IMR-90 (cell line): Measurements from ENCODE around the gene ZNF765. TPM values are rescaled to one million over a fixed set of nuclear protein-coding genes. Genes with fewer than 3 reads are reported as not detected.
A peak's percentile ranks its signal among the peaks of the same experiment; 100 is the strongest.

Experiments
- ATAC-seq: fragments of 200-7000 bp; cut with Tn5 transposase; 2 replicates; pipeline ENCODE4 v1.9.1; 2020; ENCODE audit warnings: low read depth, mild to moderate bottlenecking, moderate library complexity
- BruUV-seq: library from RNA; stranded (reverse); fragments of 400-500 nt; replicated peaks from 2 replicates; lab custom pipeline; 2021; lab: Mats Ljungman, UMichigan
- CTCF ChIA-PET: fragments of 300-600 bp; formaldehyde crosslinking; extraction: SDS; loops from one replicate; lab custom pipeline; 2021; ENCODE audit warnings: antibody characterized with exemption; lab: Yijun Ruan, JAX
- POLR2A ChIA-PET: fragments of 300-600 bp; sonication (Branson Sonifier 250); formaldehyde crosslinking; loops from one replicate; lab custom pipeline; 2022; ENCODE audit warnings: antibody characterized with exemption; ENCODE audit not compliant: unreplicated experiment; lab: Charles Lee
- DNase-seq: peaks from one replicate; pipeline ENCODE4 v3.0.0; 2013
- H2AFZ ChIP-seq: replicated peaks from 2 replicates; pipeline ENCODE3; 2013; ENCODE audit warnings: low read length, mild to moderate bottlenecking; ENCODE audit not compliant: poor library complexity
- H2AK5ac ChIP-seq: 2 replicates; pipeline ENCODE4 v1.6.1; 2013; ENCODE audit warnings: low read depth, low read length, inconsistent platforms
- H2AK9ac ChIP-seq: replicated peaks from 2 replicates; pipeline ENCODE3; 2013; ENCODE audit warnings: mild to moderate bottlenecking, low read depth, low read length, moderate library complexity; ENCODE audit not compliant: poor library complexity
- H2BK120ac ChIP-seq: 2 replicates; pipeline ENCODE4 v1.6.1; 2013; ENCODE audit warnings: low read depth, low read length, inconsistent platforms
- H2BK15ac ChIP-seq: 3 replicates; pipeline ENCODE4 v1.6.1; 2013; ENCODE audit warnings: low read depth, low read length, inconsistent platforms
- H2BK20ac ChIP-seq: 2 replicates; pipeline ENCODE4 v1.6.1; 2013; ENCODE audit warnings: low read depth, mild to moderate bottlenecking, inconsistent platforms, low read length, moderate library complexity
- H2BK5ac ChIP-seq: 2 replicates; pipeline ENCODE4 v1.6.1; 2013; ENCODE audit warnings: mild to moderate bottlenecking, low read depth, low read length, inconsistent platforms; ENCODE audit not compliant: poor library complexity, severe bottlenecking
- H3K14ac ChIP-seq: replicated peaks from 2 replicates; pipeline ENCODE4 v1.6.1; 2013; ENCODE audit warnings: low read depth, low read length, inconsistent platforms
- H3K18ac ChIP-seq: 2 replicates; pipeline ENCODE4 v1.6.1; 2013; ENCODE audit warnings: low read depth, low read length, control low read depth
- H3K23ac ChIP-seq: 2 replicates; pipeline ENCODE4 v1.6.1; 2013; ENCODE audit warnings: low read depth, low read length, inconsistent platforms
- H3K27ac ChIP-seq: 2 replicates; pipeline ENCODE4 v1.5.1; 2013; ENCODE audit warnings: mild to moderate bottlenecking, control low read depth, low read length; ENCODE audit not compliant: insufficient read depth
- H3K27me3 ChIP-seq: 2 replicates; pipeline ENCODE4 v1.6.1; 2013; ENCODE audit warnings: low read length; ENCODE audit not compliant: control insufficient read depth, insufficient read depth
- H3K36me3 ChIP-seq: 2 replicates; pipeline ENCODE4 v1.6.1; 2013; ENCODE audit warnings: low read length, mixed read lengths; ENCODE audit not compliant: control insufficient read depth, insufficient read depth
- H3K4ac ChIP-seq: 2 replicates; pipeline ENCODE4 v1.6.1; 2013; ENCODE audit warnings: low read depth, low read length, inconsistent platforms
- H3K4me1 ChIP-seq: 2 replicates; pipeline ENCODE4 v1.6.1; 2013; ENCODE audit warnings: low read length, mixed read lengths; ENCODE audit not compliant: control insufficient read depth, insufficient read depth
- H3K4me2 ChIP-seq: 2 replicates; pipeline ENCODE4 v1.6.1; 2013; ENCODE audit warnings: low read depth, mild to moderate bottlenecking, control low read depth, low read length, moderate library complexity
- H3K4me3 ChIP-seq: 2 replicates; pipeline ENCODE4 v1.5.1; 2013; ENCODE audit warnings: low read depth, mild to moderate bottlenecking, control low read depth, low read length, moderate library complexity; ENCODE audit not compliant: insufficient read depth
- H3K56ac ChIP-seq: 2 replicates; pipeline ENCODE4 v1.6.1; 2013; ENCODE audit warnings: low read length, inconsistent platforms; ENCODE audit not compliant: insufficient read depth; ENCODE audit errors: extremely low read depth
- H3K79me1 ChIP-seq, 2 experiments: 2 replicates each; pipeline ENCODE4 v1.6.1; 2013; ENCODE audit warnings: low read length in 2 of 2, inconsistent platforms in 1 of 2, low read depth in 1 of 2
- H3K9ac ChIP-seq: 2 replicates; pipeline ENCODE4 v1.6.1; 2013; ENCODE audit warnings: low read depth, low read length, control low read depth
- H3K9me1 ChIP-seq: 2 replicates; pipeline ENCODE4 v1.6.1; 2013; ENCODE audit warnings: low read length, inconsistent platforms; ENCODE audit not compliant: insufficient read depth
- H3K9me3 ChIP-seq: 2 replicates; pipeline ENCODE4 v1.6.1; 2013; ENCODE audit warnings: low read length; ENCODE audit not compliant: control insufficient read depth, insufficient read depth
- H4K20me1 ChIP-seq: 2 replicates; pipeline ENCODE4 v1.6.1; 2013; ENCODE audit warnings: low read length, inconsistent platforms; ENCODE audit not compliant: insufficient read depth
- H4K5ac ChIP-seq: 2 replicates; pipeline ENCODE4 v1.6.1; 2013; ENCODE audit warnings: mild to moderate bottlenecking, low read depth, low read length, control low read depth
- H4K8ac ChIP-seq, 2 experiments: 2 replicates each; pipeline ENCODE4 v1.6.1; 2013; ENCODE audit warnings: low read depth in 2 of 2, low read length in 2 of 2, control low read depth in 1 of 2, inconsistent platforms in 1 of 2
- H4K91ac ChIP-seq: 2 replicates; pipeline ENCODE4 v1.6.1; 2013; ENCODE audit warnings: low read depth, low read length, inconsistent platforms; ENCODE audit not compliant: insufficient read depth
- CHD1 ChIP-seq: IDR thresholded peaks from 2 replicates; pipeline ENCODE4 v1.6.1; 2012; ENCODE audit warnings: low read depth, low read length, improper control_type of control experiment
- FOS ChIP-seq: fragments of 150-350 bp; IDR thresholded peaks from 2 replicates; pipeline ENCODE4 v1.6.1; 2016; ENCODE audit warnings: low read depth, low read length
- RCOR1 ChIP-seq: IDR thresholded peaks from 2 replicates; pipeline ENCODE4 v1.6.1; 2012; ENCODE audit warnings: mild to moderate bottlenecking, low read length, improper control_type of control experiment; ENCODE audit not compliant: insufficient replicate concordance
- RFX5 ChIP-seq: IDR thresholded peaks from 2 replicates; pipeline ENCODE4 v1.8.0; 2012; ENCODE audit warnings: low read depth, mild to moderate bottlenecking, low read length, moderate library complexity
- SMC3 ChIP-seq: fragments of 150-350 bp; IDR thresholded peaks from 2 replicates; pipeline ENCODE4 v1.6.1; 2016; ENCODE audit warnings: low read depth, mild to moderate bottlenecking, antibody characterized with exemption, low read length, moderate library complexity
- WGBS, 2 experiments: methylation state at CpG; one replicate each; pipeline versions ENCODE4 v1.1.5 to v1.1.7; 2013; ENCODE audit warnings: missing lambda C conversion rate in 2 of 2; ENCODE audit not compliant: insufficient read length in 1 of 2; ENCODE audit errors: extremely low coverage in 2 of 2; 5-methylcytosine and 5-hydroxymethylcytosine counted together
- dilution Hi-C: fragments of 300-500 bp; cut with HindIII; formaldehyde crosslinking; loops from one replicate; pipeline ENCODE4 v1.14.3; 2018; ENCODE audit warnings: low sequenced_read_pairs; ENCODE audit not compliant: unreplicated experiment
- in situ Hi-C: fragments of 300-500 bp; cut with MboI; formaldehyde crosslinking; loops from 3 replicates; pipeline ENCODE4 v1.14.3; 2019; ENCODE audit warnings: low sequenced_read_pairs, inconsistent platforms, mixed read lengths
- intact Hi-C: fragments of 100-400 bp; cut with micrococcal nuclease; formaldehyde crosslinking; loops from 2 replicates; pipeline ENCODE4 v1.10.0; 2022
- polyA plus RNA-seq, 3 experiments: library from polyadenylated mRNA; depleted of rRNA; stranded (reverse); fragments of >200 nt; gene quantifications; 2 replicates each; pipeline ENCODE4 v1.2.3, GENCODE V29; 2012; ENCODE audit warnings: low replicate concordance in 1 of 3
- total RNA-seq: library from RNA; depleted of rRNA; stranded (reverse); fragments of >200 nt; gene quantifications from 2 replicates; pipeline ENCODE4 v1.2.3, GENCODE V29; 2012
- TF ChIP-seq, protein P1 (sequence below): fragments of 150-350 bp; IDR thresholded peaks from 2 replicates; pipeline ENCODE4 v1.6.1; 2016; ENCODE audit warnings: low read depth, mild to moderate bottlenecking, low read length, moderate library complexity, borderline replicate concordance
- TF ChIP-seq, protein P2 (sequence below): conservative IDR thresholded peaks from 2 replicates; pipeline ENCODE4 v1.5.1; 2012; ENCODE audit warnings: mild to moderate bottlenecking, low read depth, low read length, improper control_type of control experiment

The ZNF765 gene
- total and polyA plus RNA-seq, 2 of the 4 experiments (the other 2 are of a cell fraction) = 2.3 to 18.1 TPM

DNA sequence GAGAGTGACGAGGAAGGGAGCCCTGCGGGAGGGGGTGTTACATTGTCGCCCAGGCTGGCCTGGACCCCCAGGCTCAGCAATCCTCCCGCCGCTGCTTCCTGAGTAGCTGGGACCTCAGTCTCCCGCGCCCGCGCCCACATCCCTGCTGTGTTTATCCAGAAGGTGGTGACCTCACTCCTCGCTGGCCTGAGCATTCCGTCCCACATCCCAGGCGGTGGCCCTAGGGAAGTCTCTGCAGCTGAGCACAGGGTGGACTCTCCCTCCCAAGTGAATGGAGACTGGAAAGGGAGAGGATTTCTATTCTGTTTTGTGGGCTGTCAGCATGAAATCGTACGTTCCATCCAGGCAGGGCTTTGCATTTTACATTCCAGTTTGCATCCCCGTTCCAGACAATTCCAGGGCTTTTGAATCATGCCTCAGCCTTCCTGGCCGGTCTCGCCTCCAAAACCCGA lies 401 bp upstream of the ZNF765 start:
- dilution Hi-C loops (no loop called here), intact Hi-C loops (loop anchor here (10.0 kb wide), 1 partner anchor 200 kb away; the partner anchor contains the start of gene ZNF665), in situ Hi-C loops (no loop called here)
- H3K27ac ChIP-seq = peak overlapping the region; percentile 70
- H3K56ac ChIP-seq = no peak overlapping the region; the same call in 1 of the 2 replicates
- H3K9ac ChIP-seq = peak overlapping the region; percentile 44
- H3K9me1 ChIP-seq = no peaks in the 10 kb centered on the region
- H3K4me2 ChIP-seq = peak overlapping the region; percentile 73
- H3K9me3 ChIP-seq = peaks cover 2% of the 10 kb centered on the region; the same call in 1 of the 2 replicates
- H2AK9ac ChIP-seq = peak overlapping the region; percentile 31
- no peak overlapping the region for H3K18ac ChIP-seq
- H2BK5ac ChIP-seq = peak overlapping the region; percentile 23
- peaks cover 8% of the 10 kb centered on the region for H3K36me3 ChIP-seq
- peaks cover 2 to 3% of the 10 kb centered on the region in 2 experiments; a peak in 2 of 4 replicates for H3K79me1 ChIP-seq
- no peak overlapping the region for H4K91ac ChIP-seq
- H3K27me3 ChIP-seq = no peaks in the 10 kb centered on the region
- H3K23ac ChIP-seq = no peak overlapping the region; the same call in 1 of the 2 replicates
- no peaks in the 10 kb centered on the region; the same call in 1 of the 2 replicates for H3K4me1 ChIP-seq
- H2BK20ac ChIP-seq = no peak overlapping the region
- H2BK15ac ChIP-seq = no peak overlapping the region
- DNase-seq (peak; percentile 61), ATAC-seq (peak; percentile 72)
- no peak overlapping the region for H4K5ac ChIP-seq
- H3K4ac ChIP-seq = no peak overlapping the region
- TF ChIP-seq FOS (no peak), CHD1 (no peak), SMC3 (no peak), RFX5 (no peak), RCOR1 (no peak)
- TF ChIP-seq, protein P1, sequence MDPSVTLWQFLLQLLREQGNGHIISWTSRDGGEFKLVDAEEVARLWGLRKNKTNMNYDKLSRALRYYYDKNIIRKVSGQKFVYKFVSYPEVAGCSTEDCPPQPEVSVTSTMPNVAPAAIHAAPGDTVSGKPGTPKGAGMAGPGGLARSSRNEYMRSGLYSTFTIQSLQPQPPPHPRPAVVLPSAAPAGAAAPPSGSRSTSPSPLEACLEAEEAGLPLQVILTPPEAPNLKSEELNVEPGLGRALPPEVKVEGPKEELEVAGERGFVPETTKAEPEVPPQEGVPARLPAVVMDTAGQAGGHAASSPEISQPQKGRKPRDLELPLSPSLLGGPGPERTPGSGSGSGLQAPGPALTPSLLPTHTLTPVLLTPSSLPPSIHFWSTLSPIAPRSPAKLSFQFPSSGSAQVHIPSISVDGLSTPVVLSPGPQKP = no peak
- TF ChIP-seq, protein P2, sequence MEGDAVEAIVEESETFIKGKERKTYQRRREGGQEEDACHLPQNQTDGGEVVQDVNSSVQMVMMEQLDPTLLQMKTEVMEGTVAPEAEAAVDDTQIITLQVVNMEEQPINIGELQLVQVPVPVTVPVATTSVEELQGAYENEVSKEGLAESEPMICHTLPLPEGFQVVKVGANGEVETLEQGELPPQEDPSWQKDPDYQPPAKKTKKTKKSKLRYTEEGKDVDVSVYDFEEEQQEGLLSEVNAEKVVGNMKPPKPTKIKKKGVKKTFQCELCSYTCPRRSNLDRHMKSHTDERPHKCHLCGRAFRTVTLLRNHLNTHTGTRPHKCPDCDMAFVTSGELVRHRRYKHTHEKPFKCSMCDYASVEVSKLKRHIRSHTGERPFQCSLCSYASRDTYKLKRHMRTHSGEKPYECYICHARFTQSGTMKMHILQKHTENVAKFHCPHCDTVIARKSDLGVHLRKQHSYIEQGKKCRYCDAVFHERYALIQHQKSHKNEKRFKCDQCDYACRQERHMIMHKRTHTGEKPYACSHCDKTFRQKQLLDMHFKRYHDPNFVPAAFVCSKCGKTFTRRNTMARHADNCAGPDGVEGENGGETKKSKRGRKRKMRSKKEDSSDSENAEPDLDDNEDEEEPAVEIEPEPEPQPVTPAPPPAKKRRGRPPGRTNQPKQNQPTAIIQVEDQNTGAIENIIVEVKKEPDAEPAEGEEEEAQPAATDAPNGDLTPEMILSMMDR = no peak
- H4K20me1 ChIP-seq = no peaks in the 10 kb centered on the region
- no peak overlapping the region for H2AK5ac ChIP-seq
- CTCF ChIA-PET = interaction anchor here (1.4 kb wide), 1 partner anchor 16 kb away, joined by 4 read pairs; no protein-coding TSS in a partner anchor
- H2AFZ ChIP-seq = peak overlapping the region; percentile 86
- H4K8ac ChIP-seq = peak overlapping the region; percentile 40 to 80; a peak in 3 of 4 replicates
- H3K14ac ChIP-seq = no peak overlapping the region
- 0% methylated on average over 4 of the region's 18 CpGs; no CpG with 5 or more reads in 1 of the 2 experiments for WGBS, 2 experiments
- peak overlapping the region; percentile 42 for H3K4me3 ChIP-seq
- POLR2A ChIA-PET = interaction anchor here (0.6 kb wide), 1 partner anchor 28 kb away, joined by 4 read pairs; no protein-coding TSS in a partner anchor
- no TSS peak for BruUV-seq
- no peak overlapping the region for H2BK120ac ChIP-seq
